ENCODE data around the gene RNASE7.

The RNASE7 gene

DNA sequence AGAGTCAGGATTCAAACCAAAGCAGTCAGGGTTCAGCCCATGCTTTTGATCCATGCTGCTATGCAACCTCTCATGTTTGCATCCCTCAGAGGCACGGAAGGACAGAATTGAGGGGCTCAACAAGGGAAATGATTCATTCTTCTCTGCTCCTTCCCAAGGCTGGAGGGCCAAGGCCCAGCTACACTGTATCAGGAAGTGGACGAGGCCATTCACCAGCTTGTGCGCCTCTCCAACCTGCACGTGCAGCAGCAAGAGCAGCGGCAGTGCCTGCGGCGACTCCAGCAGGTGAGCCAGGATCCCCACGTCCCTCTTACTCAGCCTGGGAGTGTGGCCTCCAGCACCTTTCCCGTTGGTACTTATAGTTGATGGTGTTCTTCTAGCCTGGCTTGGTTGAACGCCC is 36.6 kb downstream of the RNASE7 start:
- Mint-ChIP-seq H3K9me3 (no peaks in the 10 kb centered on the region), H3K4me1 (no peaks in the 10 kb centered on the region), H3K36me3 (no peaks in the 10 kb centered on the region), H3K4me3 (no peak overlapping the region), H3K27ac (no peak overlapping the region)
- DNase-seq (ENCODE audit: low spot score in 2 of 2) (no peak), ATAC-seq (no peak)

DNA sequence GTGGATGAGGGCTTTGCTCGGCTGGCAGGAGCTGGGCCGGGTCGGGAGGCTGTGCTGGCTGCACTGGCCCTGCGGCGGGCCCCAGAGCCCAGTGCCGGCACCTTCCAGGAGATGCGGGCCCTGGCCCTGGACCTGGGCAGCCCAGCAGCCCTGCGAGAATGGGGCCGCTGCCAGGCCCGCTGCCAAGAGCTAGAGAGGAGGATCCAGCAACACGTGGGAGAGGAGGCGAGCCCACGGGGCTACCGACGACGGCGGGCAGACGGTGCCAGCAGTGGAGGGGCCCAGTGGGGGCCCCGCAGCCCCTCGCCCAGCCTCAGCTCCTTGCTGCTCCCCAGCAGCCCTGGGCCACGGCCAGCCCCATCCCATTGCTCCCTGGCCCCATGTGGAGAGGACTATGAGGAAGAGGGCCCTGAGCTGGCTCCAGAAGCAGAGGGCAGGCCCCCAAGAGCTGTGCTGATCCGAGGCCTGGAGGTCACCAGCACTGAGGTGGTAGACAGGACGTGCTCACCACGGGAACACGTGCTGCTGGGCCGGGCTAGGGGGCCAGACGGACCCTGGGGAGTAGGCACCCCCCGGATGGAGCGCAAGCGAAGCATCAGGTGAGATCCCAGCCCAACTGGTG is 39.5 kb downstream of the RNASE7 start:
- no peak overlapping the region for H3K27ac Mint-ChIP-seq
- no peak overlapping the region for H3K4me3 Mint-ChIP-seq
- DNase-seq (ENCODE audit: low spot score in 2 of 2) (no peak), ATAC-seq (no peak)
- H3K4me1 Mint-ChIP-seq: peaks cover 3% of the 10 kb centered on the region
- H3K9me3 Mint-ChIP-seq: no peaks in the 10 kb centered on the region
- H3K36me3 Mint-ChIP-seq: no peaks in the 10 kb centered on the region

DNA sequence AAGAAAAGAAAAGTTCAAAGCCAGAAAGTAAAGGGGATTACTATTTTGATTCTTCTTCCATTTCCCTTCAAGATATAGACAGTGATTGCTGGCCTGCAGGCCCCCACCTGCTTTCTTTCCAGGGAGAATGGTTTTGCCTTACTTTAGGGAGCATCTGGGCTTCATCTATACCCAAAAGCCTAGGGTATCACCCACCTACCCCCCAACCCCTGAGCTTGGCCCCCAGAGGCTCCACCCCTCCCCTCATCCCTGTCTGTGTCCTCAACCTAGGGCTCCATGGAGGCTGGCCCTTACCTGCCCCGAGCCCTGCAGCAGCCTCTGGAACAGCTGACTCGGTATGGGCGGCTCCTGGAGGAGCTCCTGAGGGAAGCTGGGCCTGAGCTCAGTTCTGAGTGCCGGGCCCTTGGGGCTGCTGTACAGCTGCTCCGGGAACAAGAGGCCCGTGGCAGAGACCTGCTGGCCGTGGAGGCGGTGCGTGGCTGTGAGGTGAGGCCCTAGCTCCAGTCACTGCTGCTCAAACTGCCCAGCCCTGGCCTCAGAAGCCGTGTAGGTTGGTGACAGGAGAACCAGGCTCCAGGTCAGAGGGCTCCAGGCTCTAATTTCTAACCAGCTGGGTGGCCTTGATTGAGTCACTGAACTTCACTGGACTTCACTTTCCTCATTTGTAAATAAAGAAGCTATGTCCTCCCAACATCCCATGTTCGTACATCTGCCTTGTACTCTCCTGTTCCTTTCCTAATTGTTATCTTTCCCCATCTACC is 41.6 kb downstream of the RNASE7 start:
- H3K9me3 Mint-ChIP-seq: no peaks in the 10 kb centered on the region
- H3K4me3 Mint-ChIP-seq: no peak overlapping the region
- no peak for DNase-seq (ENCODE audit: low spot score in 2 of 2)
- H3K36me3 Mint-ChIP-seq: no peaks in the 10 kb centered on the region
- no peak overlapping the region for H3K27ac Mint-ChIP-seq
- H3K4me1 Mint-ChIP-seq: peaks cover 18% of the 10 kb centered on the region
- no peak for ATAC-seq

DNA sequence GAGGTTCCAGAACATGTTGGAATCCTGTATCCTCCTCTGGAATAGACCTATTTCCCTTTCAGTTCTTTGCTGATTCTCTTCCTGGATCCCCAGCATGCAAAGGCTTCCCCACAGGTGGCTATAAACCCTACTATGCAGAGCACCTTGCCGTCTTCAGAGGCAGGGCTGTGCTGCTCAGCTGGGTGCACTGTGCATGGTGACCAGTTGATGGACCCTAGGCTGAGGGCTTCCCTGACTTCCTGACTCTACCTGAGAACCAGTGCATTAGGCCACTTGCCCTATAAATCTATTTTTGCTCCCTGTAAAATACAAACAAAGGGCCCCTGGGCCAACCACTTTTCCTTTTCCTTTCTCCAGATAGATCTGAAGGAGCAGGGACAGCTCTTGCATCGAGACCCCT is 42.2 kb downstream of the RNASE7 start:
- Mint-ChIP-seq H3K36me3 (no peaks in the 10 kb centered on the region), H3K4me1 (peaks cover 25% of the 10 kb centered on the region), H3K9me3 (no peaks in the 10 kb centered on the region), H3K27ac (peak overlapping the region; percentile 6), H3K4me3 (no peak overlapping the region)
- DNase-seq (ENCODE audit: low spot score in 2 of 2): no peak
- ATAC-seq: no peak

DNA sequence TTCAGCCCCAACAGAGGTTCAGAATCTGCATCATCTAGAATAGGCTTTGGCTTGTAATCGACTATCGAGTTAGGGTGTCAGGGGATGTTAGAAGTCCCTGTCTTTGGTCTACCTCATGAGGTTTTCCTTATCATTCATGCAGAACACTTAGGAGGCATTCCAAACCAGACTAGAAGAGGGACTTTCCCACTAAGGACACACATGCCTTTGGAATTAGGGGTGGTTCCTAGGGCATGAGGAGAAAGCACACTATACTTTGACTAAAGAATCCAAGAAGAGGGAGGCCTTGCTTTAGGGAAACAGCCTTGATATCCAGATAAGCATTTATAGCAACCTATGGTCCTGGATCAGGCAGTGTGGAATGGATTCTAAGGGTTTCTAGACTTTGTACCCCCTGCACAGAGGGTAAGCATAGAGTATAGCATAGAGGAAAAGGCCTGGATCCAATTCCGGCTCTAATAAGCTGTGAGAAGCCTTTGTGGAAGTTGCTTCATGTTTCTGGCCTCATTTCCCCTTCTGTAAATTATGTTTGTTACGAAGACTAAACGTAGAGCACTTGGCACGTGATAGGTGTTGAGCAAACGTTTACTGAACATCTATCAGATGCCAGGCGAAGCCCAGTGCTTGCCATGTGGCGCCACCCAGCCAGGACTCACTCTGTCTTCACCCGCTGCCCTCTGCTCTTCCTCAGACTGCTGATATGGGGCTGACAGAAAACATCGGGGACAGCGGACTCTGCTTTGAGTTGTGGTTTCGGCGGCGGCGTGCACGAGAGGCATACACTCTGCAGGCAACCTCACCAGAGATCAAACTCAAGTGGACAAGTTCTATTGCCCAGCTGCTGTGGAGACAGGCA is 43.1 kb downstream of the RNASE7 start:
- H3K4me3 Mint-ChIP-seq: no peak overlapping the region
- H3K36me3 Mint-ChIP-seq: no peaks in the 10 kb centered on the region
- DNase-seq (ENCODE audit: low spot score in 2 of 2) (no peak), ATAC-seq (no peak)
- H3K9me3 Mint-ChIP-seq: no peaks in the 10 kb centered on the region
- peak overlapping the region; percentile 6 for H3K27ac Mint-ChIP-seq
- peaks cover 26% of the 10 kb centered on the region for H3K4me1 Mint-ChIP-seq

DNA sequence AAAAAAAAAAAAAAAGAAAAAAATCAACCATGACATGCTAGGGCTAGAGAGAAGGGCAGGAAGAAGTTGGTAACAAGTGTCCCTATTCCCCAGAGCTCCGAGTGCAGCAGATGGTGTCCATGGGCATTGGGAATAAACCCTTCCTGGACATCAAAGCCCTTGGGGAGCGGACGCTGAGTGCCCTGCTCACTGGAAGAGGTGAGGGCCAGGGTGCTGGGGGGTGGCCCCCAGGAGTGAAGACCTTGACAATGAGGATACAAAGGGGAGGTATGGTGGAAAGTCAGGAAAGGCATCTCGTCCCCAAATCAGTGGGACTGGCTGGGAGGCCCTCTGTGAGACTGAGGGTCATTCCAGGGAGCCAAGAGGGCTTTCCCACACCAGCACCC is 44.7 kb downstream of the RNASE7 start:
- DNase-seq (ENCODE audit: low spot score in 2 of 2): no peak
- Mint-ChIP-seq H3K4me3 (no peak overlapping the region), H3K9me3 (no peaks in the 10 kb centered on the region), H3K27ac (peak overlapping the region; percentile 88), H3K36me3 (peaks cover 7% of the 10 kb centered on the region), H3K4me1 (peaks cover 26% of the 10 kb centered on the region)
- no peak for ATAC-seq

DNA sequence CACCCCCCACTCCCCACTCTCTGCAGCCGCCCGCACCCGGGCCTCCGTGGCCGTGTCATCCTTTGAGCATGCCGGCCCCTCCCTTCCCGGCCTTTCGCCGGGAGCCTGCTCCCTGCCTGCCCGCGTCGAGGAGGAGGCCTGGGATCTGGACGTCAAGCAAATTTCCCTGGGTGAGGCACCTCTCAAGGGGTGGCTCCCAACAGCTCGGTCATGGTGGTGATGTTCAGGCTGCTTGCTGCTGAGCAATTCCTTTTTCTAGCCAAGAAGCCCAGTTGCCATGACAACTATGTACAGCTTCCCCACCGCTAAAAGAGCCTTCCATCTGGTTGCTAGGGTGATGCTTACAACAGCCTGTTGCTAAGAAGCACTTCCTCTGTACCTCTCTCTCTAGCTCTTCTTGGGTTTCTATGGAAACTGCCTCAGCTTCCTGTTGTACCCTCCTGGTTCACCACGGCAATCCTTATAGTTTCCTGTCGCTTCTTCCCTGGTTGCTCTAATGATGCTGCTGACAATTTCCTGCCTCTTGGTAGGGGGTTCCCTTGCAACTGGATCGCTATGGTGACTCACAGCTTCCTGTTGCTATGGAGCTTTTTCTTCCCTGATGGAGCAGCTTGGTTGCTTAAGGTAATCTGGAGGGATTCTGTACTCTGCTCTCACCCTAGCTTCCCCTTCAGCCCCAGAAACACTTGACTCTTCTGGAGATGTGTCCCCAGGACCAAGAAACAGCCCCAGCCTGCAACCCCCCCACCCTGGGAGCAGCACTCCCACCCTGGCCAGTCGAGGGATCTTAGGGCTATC is 45.3 kb downstream of the RNASE7 start:
- H3K36me3 Mint-ChIP-seq: peaks cover 7% of the 10 kb centered on the region
- DNase-seq (ENCODE audit: low spot score in 2 of 2): no peak
- no peaks in the 10 kb centered on the region for H3K9me3 Mint-ChIP-seq
- ATAC-seq: peak; percentile 84
- H3K27ac Mint-ChIP-seq: peak overlapping the region; percentile 88
- H3K4me1 Mint-ChIP-seq: peaks cover 29% of the 10 kb centered on the region
- H3K4me3 Mint-ChIP-seq: no peak overlapping the region

DNA sequence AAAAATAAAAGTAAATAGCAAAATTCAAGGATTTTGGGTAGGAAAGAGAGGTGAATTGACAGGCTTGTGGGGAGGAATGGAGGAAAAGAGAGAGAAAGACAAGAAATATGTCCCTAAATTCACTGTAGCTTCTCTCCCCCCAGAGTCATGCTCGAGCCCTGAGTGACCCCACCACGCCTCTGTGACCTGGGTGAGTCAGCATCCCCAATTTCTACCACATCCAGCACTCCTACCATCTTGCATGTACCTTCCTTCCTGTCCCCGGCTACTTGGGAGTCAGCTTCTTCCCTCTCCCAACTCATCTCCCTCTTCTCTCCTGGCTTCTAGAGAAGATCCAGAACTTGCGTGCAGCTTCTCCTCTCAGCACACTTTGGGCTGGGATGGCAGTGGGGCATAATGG is 46.5 kb downstream of the RNASE7 start:
- Mint-ChIP-seq H3K36me3 (peaks cover 7% of the 10 kb centered on the region), H3K9me3 (no peaks in the 10 kb centered on the region), H3K4me3 (no peak overlapping the region), H3K27ac (peak overlapping the region; percentile 88), H3K4me1 (peaks cover 35% of the 10 kb centered on the region)
- no peak for ATAC-seq
- DNase-seq (ENCODE audit: low spot score in 2 of 2): no peak

DNA sequence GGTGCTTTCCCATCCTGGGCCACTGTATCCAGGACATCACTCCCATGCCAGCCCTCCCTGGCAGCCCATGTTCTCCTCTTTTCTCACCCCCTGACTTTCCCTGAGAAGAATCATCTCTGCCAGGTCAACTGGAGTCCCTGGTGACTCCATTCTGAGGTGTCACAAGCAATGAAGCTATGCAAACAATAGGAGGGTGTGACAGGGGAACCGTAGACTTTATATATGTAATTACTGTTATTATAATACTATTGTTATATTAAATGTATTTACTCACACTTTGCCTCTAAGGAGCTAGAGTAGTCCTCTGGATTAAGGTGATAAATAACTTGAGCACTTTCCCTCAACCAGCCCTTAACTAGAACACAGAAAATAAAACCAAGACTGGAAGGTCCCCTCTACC is 47.1 kb downstream of the RNASE7 start:
- Mint-ChIP-seq H3K27ac (peak overlapping the region; percentile 88), H3K36me3 (peaks cover 7% of the 10 kb centered on the region), H3K4me1 (peaks cover 35% of the 10 kb centered on the region), H3K4me3 (no peak overlapping the region), H3K9me3 (no peaks in the 10 kb centered on the region)
- no peak for DNase-seq (ENCODE audit: low spot score in 2 of 2)
- ATAC-seq: no peak

DNA sequence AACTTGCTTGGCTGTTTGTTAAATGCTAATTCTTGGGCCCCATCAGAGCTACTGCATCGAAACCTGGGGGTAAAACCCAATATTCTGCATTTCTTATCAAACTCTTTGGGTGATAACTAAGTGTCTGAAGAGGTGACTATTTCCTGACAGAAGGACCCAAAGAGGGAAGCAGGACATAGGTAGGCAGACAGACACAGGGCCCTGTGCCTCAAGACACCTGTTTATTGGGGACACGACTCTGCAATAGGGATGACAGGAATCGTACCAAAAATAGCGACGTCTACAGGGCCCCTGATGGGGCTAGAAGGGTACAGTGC is 47.7 kb downstream of the RNASE7 start:
- peaks cover 7% of the 10 kb centered on the region for H3K36me3 Mint-ChIP-seq
- no peak for ATAC-seq
- no peak for DNase-seq (ENCODE audit: low spot score in 2 of 2)
- peaks cover 35% of the 10 kb centered on the region for H3K4me1 Mint-ChIP-seq
- peak overlapping the region; percentile 88 for H3K27ac Mint-ChIP-seq
- no peaks in the 10 kb centered on the region for H3K9me3 Mint-ChIP-seq
- H3K4me3 Mint-ChIP-seq: no peak overlapping the region

DNA sequence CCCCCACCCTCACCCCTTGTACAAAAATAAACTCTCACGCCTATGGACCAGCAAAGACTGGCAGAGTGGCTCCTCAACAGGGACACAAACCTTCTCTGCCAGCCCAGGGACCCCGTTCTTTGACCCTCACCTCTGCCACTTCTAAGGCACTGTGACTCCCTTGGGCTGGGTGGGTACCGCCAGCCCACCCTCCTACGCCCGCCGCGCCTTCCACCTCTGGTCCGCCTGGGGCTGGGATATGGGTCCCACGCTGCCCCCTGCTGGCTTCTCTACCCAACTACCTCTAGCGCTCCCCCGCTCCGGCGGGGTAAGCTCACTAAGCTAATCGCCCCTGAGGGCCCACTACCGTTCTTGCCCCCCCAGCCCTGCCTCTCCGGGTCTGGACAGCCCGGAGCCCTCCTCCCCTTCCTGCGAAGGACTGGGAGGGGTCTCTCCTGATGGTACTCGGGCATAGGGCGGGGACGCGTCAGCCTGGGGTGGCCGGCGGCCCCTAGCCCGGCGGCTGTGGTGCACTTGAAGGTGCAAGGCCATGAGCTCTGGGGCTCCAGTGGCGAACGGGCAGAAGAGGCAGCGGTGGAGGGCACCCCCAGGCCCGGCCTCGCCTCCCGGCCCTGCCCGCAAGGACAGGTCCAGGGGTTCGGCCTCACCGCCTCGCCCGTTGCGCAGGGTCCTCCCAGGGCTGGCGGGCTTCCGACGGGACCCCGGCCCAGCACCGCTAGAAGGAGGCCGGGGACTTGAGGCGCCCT is 48.2 kb downstream of the RNASE7 start:
- ATAC-seq: no peak
- no peak overlapping the region for H3K27ac Mint-ChIP-seq
- no peak for DNase-seq (ENCODE audit: low spot score in 2 of 2)
- H3K36me3 Mint-ChIP-seq: peaks cover 7% of the 10 kb centered on the region
- peaks cover 35% of the 10 kb centered on the region for H3K4me1 Mint-ChIP-seq
- no peaks in the 10 kb centered on the region for H3K9me3 Mint-ChIP-seq
- H3K4me3 Mint-ChIP-seq: no peak overlapping the region

DNA sequence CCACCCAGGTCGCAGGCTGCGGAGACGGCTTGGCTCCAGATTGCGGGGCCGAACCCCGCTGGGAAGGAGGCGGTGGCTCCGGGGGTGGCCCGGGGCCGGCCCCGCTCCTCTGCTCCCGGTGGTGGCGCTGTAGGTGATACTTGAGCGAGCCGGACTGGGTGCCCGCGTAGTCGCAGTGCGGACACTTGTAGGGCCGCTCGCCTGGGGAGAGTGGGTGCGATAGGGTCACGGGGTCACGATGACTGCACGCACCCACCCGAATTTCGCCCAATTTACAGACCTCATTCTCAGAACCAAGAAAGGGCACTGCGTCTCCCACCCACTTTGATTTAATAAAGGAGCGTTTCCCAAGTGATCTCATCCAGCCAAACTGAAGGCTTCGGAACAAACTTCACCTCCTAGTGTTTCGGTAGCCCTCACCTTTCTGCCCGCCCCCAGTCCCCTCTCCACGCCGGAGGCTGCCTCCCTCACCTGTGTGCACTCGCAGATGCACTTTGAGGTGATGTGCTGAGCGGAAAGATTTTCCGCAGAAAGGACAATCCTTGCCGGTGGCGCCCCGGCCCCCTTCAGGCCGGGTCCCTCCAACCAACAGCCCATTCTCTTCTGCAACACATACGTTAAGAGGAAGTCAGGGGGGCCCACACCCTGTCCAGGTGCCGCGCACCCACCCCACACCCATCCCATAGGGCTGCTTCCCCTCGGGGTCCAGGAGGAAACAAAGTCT is 48.9 kb downstream of the RNASE7 start:
- Mint-ChIP-seq H3K9me3 (no peaks in the 10 kb centered on the region), H3K36me3 (peaks cover 7% of the 10 kb centered on the region), H3K4me3 (no peak overlapping the region), H3K4me1 (peaks cover 35% of the 10 kb centered on the region), H3K27ac (peak overlapping the region; percentile 61)
- ATAC-seq (no peak), DNase-seq (ENCODE audit: low spot score in 2 of 2) (no peak)

DNA sequence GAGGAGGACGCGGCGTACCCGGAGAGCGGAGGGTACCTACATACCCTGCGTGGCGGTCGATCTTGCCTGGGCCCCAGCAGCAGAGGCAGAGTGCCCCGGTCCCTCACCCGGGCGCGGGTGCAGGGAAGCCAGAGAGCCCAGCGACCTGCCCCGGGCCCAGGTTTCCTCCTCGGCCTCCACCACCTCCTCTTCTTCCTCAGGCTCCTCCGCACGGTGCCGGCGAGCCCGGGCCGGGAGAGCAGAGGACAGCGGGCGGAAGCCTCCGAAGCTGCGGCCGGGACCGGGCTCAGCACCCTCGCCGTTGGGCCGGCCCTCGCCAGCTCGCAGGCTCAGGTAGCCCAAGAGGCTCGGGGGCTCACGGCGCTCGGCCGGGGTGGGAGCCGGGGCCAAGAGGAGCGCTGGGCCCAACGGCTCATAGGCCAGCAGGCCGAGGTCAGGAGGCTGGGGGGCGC is 49.7 kb downstream of the RNASE7 start:
- H3K36me3 Mint-ChIP-seq: peaks cover 7% of the 10 kb centered on the region
- peaks cover 29% of the 10 kb centered on the region for H3K4me1 Mint-ChIP-seq
- no peak overlapping the region for H3K4me3 Mint-ChIP-seq
- DNase-seq (ENCODE audit: low spot score in 2 of 2): no peak
- no peaks in the 10 kb centered on the region for H3K9me3 Mint-ChIP-seq
- H3K27ac Mint-ChIP-seq: peak overlapping the region; percentile 61
- ATAC-seq: no peak
